Liver (tissue), 9 donors: ENCODE results near the gene PIAS1. TPM values are rescaled to one million over a fixed set of nuclear protein-coding genes. Genes with fewer than 3 reads are reported as not detected.

ENCODE experiments used
- DNase-seq: peaks from one replicate; pipeline ENCODE4 v3.0.0-alpha.2; 2017; ENCODE audit warnings: low spot score
- H3K27ac ChIP-seq, 2 donors: one replicate each; pipeline ENCODE4 v1.7.0; 2013; ENCODE audit warnings: inconsistent platforms in 2 of 2, low read length in 2 of 2, control low read depth in 1 of 2, low read depth in 1 of 2, mild to moderate bottlenecking in 1 of 2
- H3K27me3 ChIP-seq, 4 donors: one replicate each; pipeline versions ENCODE4 v1.6.1 to v1.7.0; 2013; ENCODE audit warnings: low read length in 3 of 4, inconsistent platforms in 1 of 4, mild to moderate bottlenecking in 1 of 4, moderate library complexity in 1 of 4; ENCODE audit not compliant: control insufficient read depth in 4 of 4, insufficient read depth in 4 of 4
- H3K36me3 ChIP-seq, 4 donors: one replicate each; pipeline versions ENCODE4 v1.6.1 to v1.7.0; 2013; ENCODE audit warnings: low read length in 3 of 4, mild to moderate bottlenecking in 3 of 4, low read depth in 1 of 4, moderate library complexity in 1 of 4; ENCODE audit not compliant: control insufficient read depth in 4 of 4, insufficient read depth in 3 of 4
- H3K4me1 ChIP-seq, 4 donors: one replicate each; pipeline versions ENCODE4 v1.6.1 to v1.7.0; 2013; ENCODE audit warnings: low read length in 3 of 4, mild to moderate bottlenecking in 3 of 4, moderate library complexity in 1 of 4; ENCODE audit not compliant: control insufficient read depth in 4 of 4, insufficient read depth in 4 of 4
- H3K4me3 ChIP-seq, 3 donors: one replicate each; pipeline versions ENCODE4 v1.6.1 to v1.7.0; 2013; ENCODE audit warnings: low read length in 3 of 3, control low read depth in 1 of 3, low read depth in 1 of 3, mild to moderate bottlenecking in 1 of 3
- H3K9ac ChIP-seq, 2 donors: one replicate each; pipeline ENCODE4 v1.7.0; 2013; ENCODE audit warnings: low read length in 2 of 2, mild to moderate bottlenecking in 2 of 2, moderate library complexity in 2 of 2, control low read depth in 1 of 2, low read depth in 1 of 2
- H3K9me3 ChIP-seq, 4 donors: one replicate each; pipeline versions ENCODE4 v1.6.1 to v1.7.0; 2013; ENCODE audit warnings: low read length in 3 of 4; ENCODE audit not compliant: control insufficient read depth in 4 of 4
- ATF3 ChIP-seq: IDR thresholded peaks from 2 replicates; pipeline ENCODE4 v1.6.1; 2016; ENCODE audit warnings: antibody characterized with exemption
- CTCF ChIP-seq: fragments of 150-350 bp; IDR thresholded peaks from 2 replicates; pipeline ENCODE4 v1.5.1; 2017; ENCODE audit warnings: improper control_type of control experiment, low read depth, low read length; ENCODE audit not compliant: missing input control
- EGR1 ChIP-seq, 2 donors: IDR thresholded peaks; 2 replicates each; pipeline ENCODE4 v1.6.1; 2016 to 2018; ENCODE audit warnings: antibody characterized with exemption in 2 of 2, low read depth in 2 of 2
- FOXA1 ChIP-seq: IDR thresholded peaks from 2 replicates; pipeline ENCODE4 v1.6.1; 2016; ENCODE audit warnings: antibody characterized with exemption
- FOXA2 ChIP-seq: IDR thresholded peaks from 2 replicates; pipeline ENCODE4 v1.6.1; 2016; ENCODE audit warnings: antibody characterized with exemption
- GABPA ChIP-seq, 2 donors: IDR thresholded peaks in 1 of 2; conservative IDR thresholded peaks in 1 of 2; 2 replicates each; pipeline ENCODE4 v1.6.1; 2016; ENCODE audit warnings: antibody characterized with exemption in 2 of 2, mild to moderate bottlenecking in 1 of 2, moderate library complexity in 1 of 2
- HNF4A ChIP-seq, 2 donors: conservative IDR thresholded peaks; 2 replicates each; pipeline ENCODE4 v1.6.1; 2016; ENCODE audit warnings: antibody characterized with exemption in 2 of 2, mild to moderate bottlenecking in 2 of 2
- HNF4G ChIP-seq: IDR thresholded peaks from 2 replicates; pipeline ENCODE4 v1.6.1; 2016; ENCODE audit warnings: antibody characterized with exemption
- JUND ChIP-seq, 2 donors: IDR thresholded peaks; 2 replicates each; pipeline ENCODE4 v1.6.1; 2016; ENCODE audit warnings: antibody characterized with exemption in 2 of 2
- MAX ChIP-seq: IDR thresholded peaks from 2 replicates; pipeline ENCODE4 v1.6.1; 2016; ENCODE audit warnings: antibody characterized with exemption
- NR2F2 ChIP-seq: IDR thresholded peaks from 2 replicates; pipeline ENCODE4 v1.6.1; 2016; ENCODE audit warnings: antibody characterized with exemption
- RAD21 ChIP-seq, 2 donors: IDR thresholded peaks; 2 replicates each; pipeline ENCODE4 v1.6.1; 2016; ENCODE audit warnings: antibody characterized with exemption in 2 of 2, mild to moderate bottlenecking in 2 of 2
- REST ChIP-seq: IDR thresholded peaks from 2 replicates; pipeline ENCODE4 v1.6.1; 2016; ENCODE audit warnings: antibody characterized with exemption, mild to moderate bottlenecking
- RXRA ChIP-seq, 2 donors: IDR thresholded peaks; 2 replicates each; pipeline ENCODE4 v1.6.1; 2017 to 2018; ENCODE audit warnings: antibody characterized with exemption in 2 of 2, mild to moderate bottlenecking in 1 of 2
- SP1 ChIP-seq: IDR thresholded peaks from 2 replicates; pipeline ENCODE4 v1.6.1; 2018; ENCODE audit warnings: antibody characterized with exemption, mild to moderate bottlenecking
- TAF1 ChIP-seq: conservative IDR thresholded peaks from 2 replicates; pipeline ENCODE4 v1.6.1; 2016; ENCODE audit warnings: antibody characterized with exemption, mild to moderate bottlenecking
- YY1 ChIP-seq: IDR thresholded peaks from 2 replicates; pipeline ENCODE4 v1.6.1; 2016; ENCODE audit warnings: antibody characterized with exemption, mild to moderate bottlenecking
- ZBTB33 ChIP-seq: IDR thresholded peaks from 2 replicates; pipeline ENCODE4 v1.6.1; 2016; ENCODE audit warnings: antibody characterized with exemption
- WGBS: extraction: QIAGEN DNeasy Blood & Tissue Kit; methylation state at CpG from one replicate; pipeline ENCODE4 v1.1.7; 2013; 5-methylcytosine and 5-hydroxymethylcytosine counted together
- polyA plus RNA-seq, 2 donors: library from polyadenylated mRNA; stranded (reverse) in 1 of 2; unstranded in 1 of 2; fragments of 200-250 nt in 1 of 2; fragments of >200 nt in 1 of 2; fragmentation: Nextera tagmentation in 1 of 2; extraction: Ambion mirVana in 1 of 2; gene quantifications; one replicate each; pipeline versions ENCODE4 v1.2.1 to v1.2.3, GENCODE V29; 2013 to 2015
- total RNA-seq, 2 donors: library from RNA; depleted of rRNA; stranded (reverse); fragments of >200 nt; gene quantifications; one replicate each; pipeline ENCODE4 v1.2.3, GENCODE V29; 2014
- donor health status: healthy.
- donor health status: healthy.
- donor health status: healthy.
- donor health status: healthy.
- donor health status: healthy.

Gene PIAS1
- total and polyA plus RNA-seq, 4 donors = 5.6 to 18.8 (median 13.2) TPM

- TF ChIP-seq TAF1 (no peak), RXRA (IDR thresholded peaks at IDR 0.05) (no peak), REST (no peak), EGR1 (IDR thresholded peaks at IDR 0.05; ENCODE audit: low read depth in 2 of 2) (no peak), HNF4A (conservative IDR thresholded peaks at IDR 0.05) (no peak), FOXA2 (no peak), FOXA1 (no peak), RAD21 (IDR thresholded peaks at IDR 0.05) (no peak), YY1 (no peak), CTCF (no peak), ATF3 (no peak), MAX (no peak), NR2F2 (no peak)
- H3K9me3 ChIP-seq = no peaks in the 10 kb centered on the region
- no peak overlapping the region for H3K9ac ChIP-seq
- no peaks in the 10 kb centered on the region for H3K27me3 ChIP-seq
- peaks cover 0 to 3% (median 1%) of the 10 kb centered on the region in 4 donors for H3K36me3 ChIP-seq
- no peak for DNase-seq
- WGBS = 76% methylated on average over 4 of the region's 4 CpGs
- H3K27ac ChIP-seq = no peak overlapping the region
- H3K4me1 ChIP-seq = peaks cover 0 to 17% (median 3%) of the 10 kb centered on the region in 4 donors
- H3K4me3 ChIP-seq = no peak overlapping the region
These were observed 52.5 kb downstream of the PIAS1 start for GRCh38 chr15:68106656-68107055.

GRCh38 chr15:68107142-68107541 lies 53.0 kb downstream of the PIAS1 start:
- Histone ChIP-seq H3K4me3 (no peak overlapping the region), H3K36me3 (peaks cover 0 to 3% (median 1%) of the 10 kb centered on the region in 4 donors), H3K4me1 (peaks cover 0 to 22% (median 3%) of the 10 kb centered on the region in 4 donors), H3K9me3 (no peaks in the 10 kb centered on the region), H3K27ac (no peak overlapping the region), H3K9ac (no peak overlapping the region), H3K27me3 (no peaks in the 10 kb centered on the region)
- no peak for DNase-seq
- no peak for TF ChIP-seq NR2F2
- TF ChIP-seq JUND (IDR thresholded peaks at IDR 0.05) = no peak
- TF ChIP-seq ZBTB33 = no peak
- TF ChIP-seq RAD21 (IDR thresholded peaks at IDR 0.05) = no peak
- no peak for TF ChIP-seq REST
- TF ChIP-seq GABPA (IDR thresholded peaks at IDR 0.05 in 1 of 2, conservative IDR thresholded peaks at IDR 0.05 in 1 of 2) = no peak
- TF ChIP-seq YY1 = no peak
- no peak for TF ChIP-seq RXRA (IDR thresholded peaks at IDR 0.05)
- no peak for TF ChIP-seq EGR1 (IDR thresholded peaks at IDR 0.05; ENCODE audit: low read depth in 2 of 2)
- TF ChIP-seq ATF3 = no peak
- no peak for TF ChIP-seq HNF4G
- no peak for TF ChIP-seq SP1
- TF ChIP-seq TAF1 = no peak
- no peak for TF ChIP-seq FOXA1
- no peak for TF ChIP-seq HNF4A (conservative IDR thresholded peaks at IDR 0.05)
